ENCODE data around the gene RCCD1. TPM values are rescaled to one million over a fixed set of nuclear protein-coding genes. Genes with fewer than 3 reads are reported as not detected.
A peak's percentile ranks its signal among the peaks of the same experiment; 100 is the strongest.

The RCCD1 gene
- total RNA-seq, 1 donor from 2014 or later = 5.2 TPM

DNA sequence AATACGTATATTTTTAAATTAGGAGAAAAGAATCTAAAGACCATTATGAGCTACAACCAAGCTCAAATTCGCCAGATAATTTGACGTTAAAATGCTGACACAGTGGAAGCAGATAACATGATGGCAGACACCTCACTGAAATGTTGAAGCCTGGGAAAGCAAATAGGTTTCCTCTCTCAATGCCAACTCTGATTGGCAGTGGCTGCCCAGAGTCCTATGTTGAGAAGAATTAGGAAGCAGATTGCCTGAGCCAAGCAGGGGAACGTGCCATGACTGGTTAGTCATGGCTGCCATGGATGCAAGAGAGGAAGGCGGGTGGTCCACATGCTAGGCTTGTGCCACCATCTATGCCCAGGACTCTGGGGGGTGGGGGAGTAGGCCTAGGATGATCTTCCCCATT lies 16.4 kb upstream of the RCCD1 start:
- Mint-ChIP-seq H3K27ac (ENCODE audit: unreplicated experiment) (no peak overlapping the region), H3K27me3 (ENCODE audit: unreplicated experiment) (no peaks in the 10 kb centered on the region), H3K9me3 (ENCODE audit: unreplicated experiment) (no peaks in the 10 kb centered on the region), H3K36me3 (ENCODE audit: low read depth, unreplicated experiment) (peaks cover 20% of the 10 kb centered on the region), H3K4me1 (ENCODE audit: unreplicated experiment) (peaks cover 16% of the 10 kb centered on the region), H3K4me3 (ENCODE audit: unreplicated experiment) (peak overlapping the region; percentile 19)
- no peak for DNase-seq (ENCODE audit: low spot score)
- TF ChIP-seq, protein P1, sequence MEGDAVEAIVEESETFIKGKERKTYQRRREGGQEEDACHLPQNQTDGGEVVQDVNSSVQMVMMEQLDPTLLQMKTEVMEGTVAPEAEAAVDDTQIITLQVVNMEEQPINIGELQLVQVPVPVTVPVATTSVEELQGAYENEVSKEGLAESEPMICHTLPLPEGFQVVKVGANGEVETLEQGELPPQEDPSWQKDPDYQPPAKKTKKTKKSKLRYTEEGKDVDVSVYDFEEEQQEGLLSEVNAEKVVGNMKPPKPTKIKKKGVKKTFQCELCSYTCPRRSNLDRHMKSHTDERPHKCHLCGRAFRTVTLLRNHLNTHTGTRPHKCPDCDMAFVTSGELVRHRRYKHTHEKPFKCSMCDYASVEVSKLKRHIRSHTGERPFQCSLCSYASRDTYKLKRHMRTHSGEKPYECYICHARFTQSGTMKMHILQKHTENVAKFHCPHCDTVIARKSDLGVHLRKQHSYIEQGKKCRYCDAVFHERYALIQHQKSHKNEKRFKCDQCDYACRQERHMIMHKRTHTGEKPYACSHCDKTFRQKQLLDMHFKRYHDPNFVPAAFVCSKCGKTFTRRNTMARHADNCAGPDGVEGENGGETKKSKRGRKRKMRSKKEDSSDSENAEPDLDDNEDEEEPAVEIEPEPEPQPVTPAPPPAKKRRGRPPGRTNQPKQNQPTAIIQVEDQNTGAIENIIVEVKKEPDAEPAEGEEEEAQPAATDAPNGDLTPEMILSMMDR (IDR thresholded peaks at IDR 0.05; ENCODE audit: unreplicated experiment) = no peak

DNA sequence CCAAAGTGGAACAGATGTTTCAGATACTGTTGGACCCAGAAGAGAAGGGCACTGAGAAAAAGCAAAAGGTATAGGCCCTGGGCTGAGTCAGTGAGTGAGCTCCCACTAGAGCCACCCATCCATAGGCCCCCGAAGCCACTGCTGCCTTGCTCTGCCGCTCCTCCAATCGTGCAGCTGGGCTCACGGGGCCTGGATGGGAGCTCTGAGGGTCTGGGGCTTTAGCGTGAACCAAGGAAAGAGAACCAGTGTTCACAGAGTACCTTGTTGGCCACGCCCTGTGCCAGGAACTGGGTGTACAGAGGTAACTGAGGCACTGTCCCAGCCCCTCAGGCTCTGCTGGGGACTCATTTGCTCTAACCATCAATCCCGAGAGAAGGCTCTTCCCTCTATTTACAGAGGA lies 14.9 kb upstream of the RCCD1 start:
- DNase-seq (ENCODE audit: low spot score) = no peak
- H3K36me3 Mint-ChIP-seq (ENCODE audit: low read depth, unreplicated experiment) = peaks cover 25% of the 10 kb centered on the region
- H3K4me1 Mint-ChIP-seq (ENCODE audit: unreplicated experiment) = peaks cover 10% of the 10 kb centered on the region
- no peak overlapping the region for H3K27ac Mint-ChIP-seq (ENCODE audit: unreplicated experiment)
- H3K27me3 Mint-ChIP-seq (ENCODE audit: unreplicated experiment) = no peaks in the 10 kb centered on the region
- TF ChIP-seq, protein P1 (IDR thresholded peaks at IDR 0.05; ENCODE audit: unreplicated experiment) = no peak
- H3K4me3 Mint-ChIP-seq (ENCODE audit: unreplicated experiment) = no peak overlapping the region
- no peaks in the 10 kb centered on the region for H3K9me3 Mint-ChIP-seq (ENCODE audit: unreplicated experiment)

DNA sequence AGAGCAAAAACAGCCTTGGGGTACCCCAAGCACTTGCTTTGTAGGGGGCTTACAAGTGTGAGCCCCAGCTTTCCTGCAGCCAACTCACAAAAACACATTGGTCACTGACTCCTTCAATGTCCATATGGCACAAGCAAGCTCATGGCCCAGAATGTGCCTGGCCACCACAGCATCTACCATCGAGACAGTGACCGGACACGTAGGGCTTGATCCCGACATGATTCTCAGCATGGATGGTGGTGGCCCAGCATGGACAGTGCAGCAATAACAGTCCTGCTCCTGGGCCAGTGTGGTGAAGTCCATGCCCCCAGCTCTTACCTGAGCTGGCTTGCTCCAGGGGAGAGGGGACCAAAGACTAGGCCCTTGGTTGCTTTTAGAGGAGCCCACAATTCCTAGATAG lies 13.6 kb upstream of the RCCD1 start:
- no peak for DNase-seq (ENCODE audit: low spot score)
- peaks cover 8% of the 10 kb centered on the region for H3K4me1 Mint-ChIP-seq (ENCODE audit: unreplicated experiment)
- no peaks in the 10 kb centered on the region for H3K27me3 Mint-ChIP-seq (ENCODE audit: unreplicated experiment)

GRCh38 chr15:90942354-90943120 lies 12.1 kb upstream of the RCCD1 start:
- TF ChIP-seq, protein P1 (IDR thresholded peaks at IDR 0.05; ENCODE audit: unreplicated experiment) = no peak
- no peak overlapping the region for H3K4me3 Mint-ChIP-seq (ENCODE audit: unreplicated experiment)
- no peak overlapping the region for H3K27ac Mint-ChIP-seq (ENCODE audit: unreplicated experiment)
- DNase-seq (ENCODE audit: low spot score) = no peak
- H3K36me3 Mint-ChIP-seq (ENCODE audit: low read depth, unreplicated experiment) = peaks cover 24% of the 10 kb centered on the region
- no peaks in the 10 kb centered on the region for H3K4me1 Mint-ChIP-seq (ENCODE audit: unreplicated experiment)
- H3K27me3 Mint-ChIP-seq (ENCODE audit: unreplicated experiment) = no peaks in the 10 kb centered on the region
- no peaks in the 10 kb centered on the region for H3K9me3 Mint-ChIP-seq (ENCODE audit: unreplicated experiment)

More for the DNA sequence above, 13.6 kb upstream of the RCCD1 start:
- H3K9me3 Mint-ChIP-seq (ENCODE audit: unreplicated experiment) = no peaks in the 10 kb centered on the region
- peak overlapping the region; percentile 17 for H3K27ac Mint-ChIP-seq (ENCODE audit: unreplicated experiment)
- peak overlapping the region; percentile 13 for H3K4me3 Mint-ChIP-seq (ENCODE audit: unreplicated experiment)
- TF ChIP-seq, protein P1 (IDR thresholded peaks at IDR 0.05; ENCODE audit: unreplicated experiment) = no peak
- H3K36me3 Mint-ChIP-seq (ENCODE audit: low read depth, unreplicated experiment) = peaks cover 29% of the 10 kb centered on the region

DNA sequence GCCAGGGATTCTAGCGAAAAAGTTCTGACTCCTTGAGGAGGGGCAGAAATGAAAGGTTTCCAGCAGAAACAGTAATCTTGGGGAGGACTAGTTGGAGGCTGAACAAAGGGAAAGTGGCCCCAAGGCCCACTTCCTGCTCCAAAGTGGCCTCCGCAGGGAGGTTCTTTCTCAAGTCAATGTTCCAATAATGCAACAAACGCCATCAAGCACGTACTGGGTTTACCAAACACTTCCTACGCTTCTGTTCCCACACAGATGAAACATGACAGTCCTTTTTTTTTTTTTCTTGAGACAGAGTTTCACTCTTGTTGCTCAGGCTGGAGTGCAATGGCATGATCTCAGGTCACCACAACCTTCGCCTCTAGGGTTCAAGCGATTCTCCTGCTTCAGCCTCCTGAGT lies 9.6 kb upstream of the RCCD1 start:
- peaks cover 36% of the 10 kb centered on the region for H3K36me3 Mint-ChIP-seq (ENCODE audit: low read depth, unreplicated experiment)
- no peak overlapping the region for H3K4me3 Mint-ChIP-seq (ENCODE audit: unreplicated experiment)
- H3K27ac Mint-ChIP-seq (ENCODE audit: unreplicated experiment) = no peak overlapping the region
- H3K9me3 Mint-ChIP-seq (ENCODE audit: unreplicated experiment) = no peaks in the 10 kb centered on the region
- no peak for DNase-seq (ENCODE audit: low spot score)
- TF ChIP-seq, protein P1 (IDR thresholded peaks at IDR 0.05; ENCODE audit: unreplicated experiment) = no peak
- H3K27me3 Mint-ChIP-seq (ENCODE audit: unreplicated experiment) = no peaks in the 10 kb centered on the region
- H3K4me1 Mint-ChIP-seq (ENCODE audit: unreplicated experiment) = no peaks in the 10 kb centered on the region

All from endothelial cell (in vitro differentiated cells).